Loucy (cell line): ENCODE measurements around the gene PDGFRB.

Source experiments
- EZH2phosphoT487 ChIP-seq: fragments of 200-600 bp; IDR thresholded peaks from 2 replicates; pipeline ENCODE4 v1.6.1; 2018; ENCODE audit warnings: antibody characterized with exemption, mild to moderate bottlenecking, moderate library complexity, borderline replicate concordance
- TF ChIP-seq, protein P1 (sequence below): fragments of 200-600 bp; sonication (generic); conservative IDR thresholded peaks from 2 replicates; pipeline ENCODE4 v1.5.1; 2014; ENCODE audit warnings: mild to moderate bottlenecking, antibody characterized with exemption, low read length

DNA sequence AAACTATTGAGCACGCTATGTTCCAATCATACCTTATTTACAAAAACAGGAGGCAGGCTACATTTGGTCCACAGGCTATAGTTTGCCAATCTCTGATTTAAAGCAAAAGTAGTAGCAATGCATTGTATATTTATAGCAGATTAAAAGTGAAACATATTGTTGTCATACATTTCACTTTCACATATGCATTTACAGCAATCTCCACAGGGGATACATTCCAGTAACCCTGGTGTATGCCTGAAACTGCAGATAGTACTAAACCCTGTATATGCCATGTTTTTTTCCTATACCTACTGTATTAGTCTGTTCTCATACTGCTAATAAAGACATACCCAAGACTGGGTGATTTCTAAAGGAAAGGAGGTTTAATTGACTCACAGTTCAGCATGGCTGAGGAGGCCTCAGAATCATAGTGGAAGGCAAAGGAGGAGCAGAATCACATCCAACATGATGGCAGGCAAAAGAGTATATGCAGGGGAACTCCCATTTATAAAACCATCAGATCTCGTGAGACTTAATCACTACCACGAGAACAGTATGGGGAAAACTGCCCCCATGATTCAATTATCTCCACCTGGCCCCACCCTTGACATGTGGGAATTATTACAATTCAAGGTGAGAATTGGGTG lies 63.4 kb downstream of the PDGFRB start:
- TF ChIP-seq, protein P1, sequence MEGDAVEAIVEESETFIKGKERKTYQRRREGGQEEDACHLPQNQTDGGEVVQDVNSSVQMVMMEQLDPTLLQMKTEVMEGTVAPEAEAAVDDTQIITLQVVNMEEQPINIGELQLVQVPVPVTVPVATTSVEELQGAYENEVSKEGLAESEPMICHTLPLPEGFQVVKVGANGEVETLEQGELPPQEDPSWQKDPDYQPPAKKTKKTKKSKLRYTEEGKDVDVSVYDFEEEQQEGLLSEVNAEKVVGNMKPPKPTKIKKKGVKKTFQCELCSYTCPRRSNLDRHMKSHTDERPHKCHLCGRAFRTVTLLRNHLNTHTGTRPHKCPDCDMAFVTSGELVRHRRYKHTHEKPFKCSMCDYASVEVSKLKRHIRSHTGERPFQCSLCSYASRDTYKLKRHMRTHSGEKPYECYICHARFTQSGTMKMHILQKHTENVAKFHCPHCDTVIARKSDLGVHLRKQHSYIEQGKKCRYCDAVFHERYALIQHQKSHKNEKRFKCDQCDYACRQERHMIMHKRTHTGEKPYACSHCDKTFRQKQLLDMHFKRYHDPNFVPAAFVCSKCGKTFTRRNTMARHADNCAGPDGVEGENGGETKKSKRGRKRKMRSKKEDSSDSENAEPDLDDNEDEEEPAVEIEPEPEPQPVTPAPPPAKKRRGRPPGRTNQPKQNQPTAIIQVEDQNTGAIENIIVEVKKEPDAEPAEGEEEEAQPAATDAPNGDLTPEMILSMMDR = no peak
- no peak for TF ChIP-seq EZH2phosphoT487
